NCI-H2081 (cell line): ENCODE measurements around the gene SLC9A3.

Source experiments
- DNase-seq, 2 experiments: peaks; one replicate each; lab custom pipeline; 2025; lab: John Stamatoyannopoulos, UW

SLC9A3 gene

GRCh38 chr5:538801-539468, 14.7 kb upstream of the SLC9A3 start:
- DNase-seq, result no peak

DNA sequence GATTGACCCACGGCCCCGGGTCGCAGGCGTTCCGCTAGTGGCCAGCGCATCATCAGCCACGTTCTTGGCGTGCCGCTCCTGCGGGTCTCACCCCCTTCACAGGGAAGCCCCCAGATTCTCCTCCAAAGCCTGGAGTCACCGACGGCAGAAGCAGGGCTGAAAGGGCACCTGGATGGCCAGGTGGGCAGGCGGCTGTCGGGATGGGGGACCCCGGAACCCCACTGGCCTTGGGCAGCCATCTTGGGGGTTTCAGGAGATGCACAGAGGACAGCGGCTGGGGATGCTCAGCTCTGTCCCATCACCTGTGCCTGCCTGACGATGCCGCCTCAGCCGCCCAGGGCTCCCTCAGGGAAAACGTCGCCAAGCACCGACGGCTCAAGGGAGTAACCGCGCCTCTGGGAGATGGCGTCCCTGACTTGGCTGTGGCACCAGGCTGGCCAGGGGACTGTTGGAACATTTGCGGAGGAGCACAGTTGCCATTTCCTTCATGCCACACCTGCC, 14.1 kb upstream of the SLC9A3 start:
- DNase-seq, result no peak

- DNase-seq, result no peak
Observed at GRCh38 chr5:537621-538071, 13.4 kb upstream of the SLC9A3 start.

- DNase-seq, result no peak
Observed at GRCh38 chr5:537098-537497, 12.8 kb upstream of the SLC9A3 start.

- peak in 1 of 2 experiments; percentile 56 for DNase-seq
Observed at GRCh38 chr5:535846-536698, 11.8 kb upstream of the SLC9A3 start.

- DNase-seq, result no peak
Observed at GRCh38 chr5:534743-535671, 10.8 kb upstream of the SLC9A3 start.

DNA sequence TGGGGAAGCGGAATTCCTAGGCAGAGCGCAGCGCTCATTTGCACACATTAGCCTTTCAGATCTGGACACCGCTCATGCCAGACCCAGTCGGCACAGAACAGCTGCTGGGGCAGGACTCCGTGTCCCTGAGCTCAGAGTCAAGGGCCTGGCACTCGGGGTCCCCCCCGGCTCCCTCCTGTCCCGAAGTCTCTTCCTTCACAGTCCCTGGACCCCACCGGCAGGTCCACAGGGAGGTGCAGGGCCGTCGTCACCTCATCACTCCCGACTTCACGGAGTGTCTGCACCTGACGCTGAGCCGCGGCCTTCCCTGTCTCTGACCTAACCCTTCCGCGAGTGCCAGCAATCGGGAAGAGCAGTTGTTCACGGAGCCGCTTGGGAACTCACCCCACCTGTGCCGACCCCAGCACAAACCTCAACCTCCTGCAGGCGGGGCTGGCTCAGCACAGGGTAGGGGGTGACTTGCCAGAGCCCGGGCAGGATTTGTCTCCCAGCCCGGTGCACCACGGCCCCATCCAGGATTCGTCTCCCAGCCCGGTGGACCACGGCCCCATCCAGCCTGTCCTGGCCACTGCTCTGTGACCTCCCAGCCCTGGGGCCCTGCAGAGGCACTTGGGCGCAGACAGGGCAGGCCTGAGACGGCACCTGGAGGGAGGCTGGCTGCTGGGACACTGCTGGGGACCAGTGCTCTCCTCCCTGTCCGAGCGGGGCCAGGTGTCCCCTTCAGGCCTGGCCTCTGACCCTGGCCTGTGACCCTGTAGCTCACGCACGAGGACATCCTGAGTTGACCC, 9.9 kb upstream of the SLC9A3 start:
- DNase-seq, result no peak

DNA sequence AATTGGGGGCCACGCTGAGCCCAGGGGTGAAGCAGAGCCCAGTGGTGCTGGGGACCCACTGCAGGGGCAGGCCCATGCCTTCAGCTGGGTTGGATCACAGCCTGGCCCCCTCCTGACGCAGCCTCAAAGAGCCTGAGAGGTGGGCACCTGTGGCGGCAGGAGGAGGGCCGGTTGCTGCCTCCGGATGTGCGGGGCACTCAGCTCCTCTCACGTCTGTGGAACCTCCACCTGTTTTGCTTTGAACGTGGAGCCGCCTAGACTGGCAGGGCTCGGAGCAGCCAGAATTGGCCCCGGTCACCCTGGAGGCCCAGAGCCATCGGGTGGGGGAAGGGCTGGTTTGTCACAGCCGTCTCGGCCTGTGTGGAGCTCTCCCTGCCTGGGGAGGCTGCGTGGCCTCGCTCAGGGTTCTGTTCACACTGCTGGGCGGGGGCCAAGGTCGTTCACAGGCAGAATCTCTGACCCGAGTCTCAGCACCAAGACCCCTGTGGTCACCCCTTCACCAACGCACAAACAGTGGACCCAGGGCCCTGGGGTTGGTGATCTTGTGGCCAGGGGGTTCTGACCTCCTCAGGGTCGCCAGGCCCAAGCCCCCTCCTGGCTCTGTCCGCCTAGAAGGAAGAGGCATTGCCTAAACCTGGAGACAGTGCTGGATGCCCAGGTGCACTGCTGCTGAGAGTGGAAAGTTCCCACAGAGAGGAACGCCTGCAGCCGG, 9.2 kb upstream of the SLC9A3 start:
- DNase-seq, result no peak

DNA sequence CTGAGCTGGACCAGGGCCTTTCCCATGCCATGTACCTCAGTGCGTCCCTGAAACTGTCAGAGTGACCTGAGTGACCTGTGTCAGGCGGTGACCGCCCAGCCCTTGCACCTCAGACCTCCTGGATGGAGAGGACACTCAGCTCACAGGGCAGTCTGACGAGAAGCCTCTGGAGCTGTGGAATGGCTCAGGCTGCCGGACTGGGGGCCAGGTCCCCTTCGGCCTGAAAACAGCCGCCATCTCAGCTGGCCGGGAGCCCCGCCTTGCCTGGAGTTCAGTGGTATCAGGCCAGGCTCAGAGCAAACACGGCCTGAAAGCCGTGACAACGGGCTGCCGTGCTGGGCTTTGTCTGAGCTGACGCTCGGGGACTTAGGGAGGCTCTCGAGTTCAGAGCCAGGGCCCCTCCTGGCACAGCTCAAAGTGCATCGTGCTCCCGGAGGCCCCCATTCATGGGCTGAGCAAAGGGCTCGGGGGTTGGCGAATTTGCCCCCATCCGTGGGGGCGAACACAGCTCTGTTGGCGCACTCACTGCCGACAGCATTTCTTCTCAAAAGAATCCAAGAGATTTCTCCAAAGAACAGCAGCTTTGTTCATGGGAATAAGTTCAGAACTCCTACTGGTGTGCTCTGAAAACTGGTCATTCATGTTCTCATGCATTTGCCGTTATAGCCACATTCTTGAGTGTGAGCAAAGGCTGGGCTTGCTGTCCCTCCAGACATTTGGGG, 8.4 kb upstream of the SLC9A3 start:
- no peak for DNase-seq

DNA sequence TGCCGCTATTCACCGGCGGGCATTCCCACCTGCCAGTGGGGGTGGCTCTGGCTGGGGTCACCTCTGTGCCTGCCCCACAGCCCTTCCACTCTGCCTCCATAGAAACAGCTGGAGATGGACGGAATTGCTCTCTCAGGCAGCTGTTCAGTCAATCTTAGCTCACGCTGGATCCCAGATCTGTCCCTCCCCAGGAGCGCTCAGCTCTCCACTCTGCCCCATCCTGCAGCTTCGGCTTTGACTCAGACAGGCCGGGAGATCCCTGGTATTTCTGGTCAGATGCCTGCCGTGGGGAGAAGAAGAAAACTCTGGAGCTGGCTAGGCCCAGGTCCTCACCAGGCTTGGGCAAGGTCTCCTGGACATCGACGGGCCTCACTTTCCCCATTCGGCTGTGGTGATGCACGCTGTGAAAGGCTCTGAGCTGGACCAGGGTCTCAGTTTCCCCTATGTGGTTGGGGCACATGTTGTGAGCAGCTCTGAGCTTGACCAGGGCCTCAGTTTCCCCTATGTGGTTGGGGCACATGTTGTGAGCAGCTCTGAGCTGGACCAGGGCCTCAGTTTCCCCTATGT, 7.6 kb upstream of the SLC9A3 start:
- no peak for DNase-seq

GRCh38 chr5:531101-531748, 7.0 kb upstream of the SLC9A3 start:
- DNase-seq, result no peak

- no peak for DNase-seq
Observed at GRCh38 chr5:530001-530955, 6.0 kb upstream of the SLC9A3 start.

GRCh38 chr5:528629-529511, 4.6 kb upstream of the SLC9A3 start:
- no peak for DNase-seq

- DNase-seq, result no peak
Observed at GRCh38 chr5:527646-528628, 3.7 kb upstream of the SLC9A3 start.

GRCh38 chr5:526456-527088, 2.3 kb upstream of the SLC9A3 start:
- DNase-seq, result no peak
